ENCODE data around the gene TAS2R46.

GRCh38 chr12:11067514-11067913 is 5.4 kb upstream of the TAS2R46 start:
- TF ChIP-seq, protein P1, sequence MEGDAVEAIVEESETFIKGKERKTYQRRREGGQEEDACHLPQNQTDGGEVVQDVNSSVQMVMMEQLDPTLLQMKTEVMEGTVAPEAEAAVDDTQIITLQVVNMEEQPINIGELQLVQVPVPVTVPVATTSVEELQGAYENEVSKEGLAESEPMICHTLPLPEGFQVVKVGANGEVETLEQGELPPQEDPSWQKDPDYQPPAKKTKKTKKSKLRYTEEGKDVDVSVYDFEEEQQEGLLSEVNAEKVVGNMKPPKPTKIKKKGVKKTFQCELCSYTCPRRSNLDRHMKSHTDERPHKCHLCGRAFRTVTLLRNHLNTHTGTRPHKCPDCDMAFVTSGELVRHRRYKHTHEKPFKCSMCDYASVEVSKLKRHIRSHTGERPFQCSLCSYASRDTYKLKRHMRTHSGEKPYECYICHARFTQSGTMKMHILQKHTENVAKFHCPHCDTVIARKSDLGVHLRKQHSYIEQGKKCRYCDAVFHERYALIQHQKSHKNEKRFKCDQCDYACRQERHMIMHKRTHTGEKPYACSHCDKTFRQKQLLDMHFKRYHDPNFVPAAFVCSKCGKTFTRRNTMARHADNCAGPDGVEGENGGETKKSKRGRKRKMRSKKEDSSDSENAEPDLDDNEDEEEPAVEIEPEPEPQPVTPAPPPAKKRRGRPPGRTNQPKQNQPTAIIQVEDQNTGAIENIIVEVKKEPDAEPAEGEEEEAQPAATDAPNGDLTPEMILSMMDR (IDR thresholded peaks at IDR 0.05), result no peak
- no peak for TF ChIP-seq POLR2A (IDR thresholded peaks at IDR 0.05)
